ENCODE results near the gene GABRR2. TPM values are rescaled to one million over a fixed set of nuclear protein-coding genes. Genes with fewer than 3 reads are reported as not detected.

The GABRR2 gene
- total and polyA plus RNA-seq, 4 donors, result 0.10 to 1.7 (median 0.35) TPM

GRCh38 chr6:89252907-89253306 is 62.2 kb downstream of the GABRR2 start:
- H3K9me3 ChIP-seq (ENCODE audit: control insufficient read depth in 4 of 4, low read length in 3 of 4), result no peaks in the 10 kb centered on the region
- no peak overlapping the region for H3K27ac ChIP-seq (ENCODE audit: low read depth in 1 of 2, low read length in 2 of 2)
- 76% methylated on average over 2 of the region's 2 CpGs for WGBS
- H3K4me1 ChIP-seq (ENCODE audit: control insufficient read depth in 4 of 4, insufficient read depth in 4 of 4, low read length in 3 of 4), result no peaks in the 10 kb centered on the region
- H3K36me3 ChIP-seq (ENCODE audit: control insufficient read depth in 4 of 4, insufficient read depth in 3 of 4, low read depth in 1 of 4, low read length in 3 of 4), result no peaks in the 10 kb centered on the region
- no peak for DNase-seq (ENCODE audit: low spot score)
- H3K4me3 ChIP-seq (ENCODE audit: low read depth in 1 of 3, low read length in 3 of 3), result no peak overlapping the region
- H3K27me3 ChIP-seq (ENCODE audit: control insufficient read depth in 4 of 4, insufficient read depth in 4 of 4, low read length in 3 of 4), result no peaks in the 10 kb centered on the region
- no peak for TF ChIP-seq REST (IDR thresholded peaks at IDR 0.05)
- no peak overlapping the region for H3K9ac ChIP-seq (ENCODE audit: low read depth in 1 of 2, low read length in 2 of 2)

- H3K27me3 ChIP-seq (ENCODE audit: control insufficient read depth in 4 of 4, insufficient read depth in 4 of 4, low read length in 3 of 4), result no peaks in the 10 kb centered on the region
- no peaks in the 10 kb centered on the region for H3K4me1 ChIP-seq (ENCODE audit: control insufficient read depth in 4 of 4, insufficient read depth in 4 of 4, low read length in 3 of 4)
- no peaks in the 10 kb centered on the region for H3K36me3 ChIP-seq (ENCODE audit: control insufficient read depth in 4 of 4, insufficient read depth in 3 of 4, low read depth in 1 of 4, low read length in 3 of 4)
- TF ChIP-seq EGR1 (IDR thresholded peaks at IDR 0.05; ENCODE audit: low read depth in 2 of 2) (no peak), GABPA (IDR thresholded peaks at IDR 0.05 in 1 of 2, conservative IDR thresholded peaks at IDR 0.05 in 1 of 2) (no peak), FOXA1 (IDR thresholded peaks at IDR 0.05) (no peak), MAX (IDR thresholded peaks at IDR 0.05) (no peak), NR2F2 (IDR thresholded peaks at IDR 0.05) (no peak), SP1 (IDR thresholded peaks at IDR 0.05) (no peak), HNF4G (IDR thresholded peaks at IDR 0.05) (no peak), TAF1 (conservative IDR thresholded peaks at IDR 0.05) (no peak)
- H3K27ac ChIP-seq (ENCODE audit: low read depth in 1 of 2, low read length in 2 of 2), result no peak overlapping the region
- no peaks in the 10 kb centered on the region for H3K9me3 ChIP-seq (ENCODE audit: control insufficient read depth in 4 of 4, low read length in 3 of 4)
- H3K9ac ChIP-seq (ENCODE audit: low read depth in 1 of 2, low read length in 2 of 2), result no peak overlapping the region
- H3K4me3 ChIP-seq (ENCODE audit: low read depth in 1 of 3, low read length in 3 of 3), result no peak overlapping the region
- WGBS, result 90% methylated on average over 10 of the region's 10 CpGs
- no peak for DNase-seq (ENCODE audit: low spot score)
These were observed 63.1 kb downstream of the GABRR2 start for GRCh38 chr6:89251976-89252375.

GRCh38 chr6:89251170-89251569 is 63.9 kb downstream of the GABRR2 start:
- Histone ChIP-seq H3K9me3 (ENCODE audit: control insufficient read depth in 4 of 4, low read length in 3 of 4) (no peaks in the 10 kb centered on the region), H3K27ac (ENCODE audit: low read depth in 1 of 2, low read length in 2 of 2) (no peak overlapping the region), H3K9ac (ENCODE audit: low read depth in 1 of 2, low read length in 2 of 2) (no peak overlapping the region), H3K36me3 (ENCODE audit: control insufficient read depth in 4 of 4, insufficient read depth in 3 of 4, low read depth in 1 of 4, low read length in 3 of 4) (no peaks in the 10 kb centered on the region), H3K4me3 (ENCODE audit: low read depth in 1 of 3, low read length in 3 of 3) (no peak overlapping the region), H3K4me1 (ENCODE audit: control insufficient read depth in 4 of 4, insufficient read depth in 4 of 4, low read length in 3 of 4) (no peaks in the 10 kb centered on the region), H3K27me3 (ENCODE audit: control insufficient read depth in 4 of 4, insufficient read depth in 4 of 4, low read length in 3 of 4) (no peaks in the 10 kb centered on the region)
- 93% methylated on average over 2 of the region's 2 CpGs for WGBS
- TF ChIP-seq GABPA (IDR thresholded peaks at IDR 0.05 in 1 of 2, conservative IDR thresholded peaks at IDR 0.05 in 1 of 2), result no peak
- no peak for TF ChIP-seq TAF1 (conservative IDR thresholded peaks at IDR 0.05)
- no peak for DNase-seq (ENCODE audit: low spot score)

GRCh38 chr6:89250239-89250638 is 64.9 kb downstream of the GABRR2 start:
- H3K36me3 ChIP-seq (ENCODE audit: control insufficient read depth in 4 of 4, insufficient read depth in 3 of 4, low read depth in 1 of 4, low read length in 3 of 4), result no peaks in the 10 kb centered on the region
- DNase-seq (ENCODE audit: low spot score), result no peak
- WGBS, result 86% methylated on average over 7 of the region's 7 CpGs
- no peak overlapping the region for H3K27ac ChIP-seq (ENCODE audit: low read depth in 1 of 2, low read length in 2 of 2)
- H3K27me3 ChIP-seq (ENCODE audit: control insufficient read depth in 4 of 4, insufficient read depth in 4 of 4, low read length in 3 of 4), result no peaks in the 10 kb centered on the region
- no peak overlapping the region for H3K4me3 ChIP-seq (ENCODE audit: low read depth in 1 of 3, low read length in 3 of 3)
- H3K9me3 ChIP-seq (ENCODE audit: control insufficient read depth in 4 of 4, low read length in 3 of 4), result no peaks in the 10 kb centered on the region
- H3K4me1 ChIP-seq (ENCODE audit: control insufficient read depth in 4 of 4, insufficient read depth in 4 of 4, low read length in 3 of 4), result no peaks in the 10 kb centered on the region
- no peak overlapping the region for H3K9ac ChIP-seq (ENCODE audit: low read depth in 1 of 2, low read length in 2 of 2)
- TF ChIP-seq HNF4A (conservative IDR thresholded peaks at IDR 0.05), result no peak
- TF ChIP-seq FOXA1 (IDR thresholded peaks at IDR 0.05), result no peak
- TF ChIP-seq RXRA (IDR thresholded peaks at IDR 0.05), result no peak
- no peak for TF ChIP-seq TAF1 (conservative IDR thresholded peaks at IDR 0.05)
- no peak for TF ChIP-seq YY1 (IDR thresholded peaks at IDR 0.05)
- TF ChIP-seq MAX (IDR thresholded peaks at IDR 0.05), result no peak
- TF ChIP-seq FOXA2 (IDR thresholded peaks at IDR 0.05), result no peak
- TF ChIP-seq SP1 (IDR thresholded peaks at IDR 0.05), result no peak
- TF ChIP-seq GABPA (IDR thresholded peaks at IDR 0.05 in 1 of 2, conservative IDR thresholded peaks at IDR 0.05 in 1 of 2), result no peak
- TF ChIP-seq EGR1 (IDR thresholded peaks at IDR 0.05; ENCODE audit: low read depth in 2 of 2), result no peak
- TF ChIP-seq RAD21 (IDR thresholded peaks at IDR 0.05), result no peak
- TF ChIP-seq NR2F2 (IDR thresholded peaks at IDR 0.05), result no peak
- no peak for TF ChIP-seq CTCF (IDR thresholded peaks at IDR 0.05; ENCODE audit: low read depth, low read length, missing input control)
- no peak for TF ChIP-seq HNF4G (IDR thresholded peaks at IDR 0.05)
- TF ChIP-seq ATF3 (IDR thresholded peaks at IDR 0.05), result no peak
